ENCODE results near the gene KSR2.

GRCh38 chr12:117914686-117915085, 54.1 kb downstream of the KSR2 start:
- no peak for TF ChIP-seq CTCF (IDR thresholded peaks at IDR 0.05)
- no peak for TF ChIP-seq EP300 (IDR thresholded peaks at IDR 0.05)

Data from ovary (tissue), 3 donors.